Measurements from ENCODE around the gene SUFU.

SUFU gene

GRCh38 chr10:102619281-102619981, 115.7 kb downstream of the SUFU start:
- DNase-seq (ENCODE audit: low spot score), result no peak

DNA sequence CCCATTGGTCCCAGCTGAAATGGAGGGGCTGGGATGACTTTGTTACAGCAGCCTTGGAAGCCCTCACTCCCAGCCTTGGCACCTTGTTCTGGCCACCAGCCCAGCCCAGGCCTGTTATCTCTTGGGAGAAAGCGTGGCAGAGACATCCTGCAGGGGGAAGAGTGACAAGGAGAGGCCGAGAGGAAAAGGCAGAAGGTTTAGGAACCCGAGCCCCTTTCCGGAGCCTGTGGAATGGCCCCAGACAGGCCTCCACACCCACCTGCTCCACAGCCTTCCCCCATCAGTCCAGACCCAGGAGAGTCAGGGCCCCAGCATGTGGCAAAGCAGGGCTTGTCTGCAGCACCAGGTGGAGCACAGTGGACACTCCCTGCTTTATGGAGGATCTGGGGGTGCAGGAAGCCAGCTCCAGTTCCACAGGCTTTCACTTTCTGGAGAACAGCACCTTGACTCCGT, 116.4 kb downstream of the SUFU start:
- no peak for DNase-seq (ENCODE audit: low spot score)

GRCh38 chr10:102620591-102621442, 117.0 kb downstream of the SUFU start:
- no peak for DNase-seq (ENCODE audit: low spot score)

DNA sequence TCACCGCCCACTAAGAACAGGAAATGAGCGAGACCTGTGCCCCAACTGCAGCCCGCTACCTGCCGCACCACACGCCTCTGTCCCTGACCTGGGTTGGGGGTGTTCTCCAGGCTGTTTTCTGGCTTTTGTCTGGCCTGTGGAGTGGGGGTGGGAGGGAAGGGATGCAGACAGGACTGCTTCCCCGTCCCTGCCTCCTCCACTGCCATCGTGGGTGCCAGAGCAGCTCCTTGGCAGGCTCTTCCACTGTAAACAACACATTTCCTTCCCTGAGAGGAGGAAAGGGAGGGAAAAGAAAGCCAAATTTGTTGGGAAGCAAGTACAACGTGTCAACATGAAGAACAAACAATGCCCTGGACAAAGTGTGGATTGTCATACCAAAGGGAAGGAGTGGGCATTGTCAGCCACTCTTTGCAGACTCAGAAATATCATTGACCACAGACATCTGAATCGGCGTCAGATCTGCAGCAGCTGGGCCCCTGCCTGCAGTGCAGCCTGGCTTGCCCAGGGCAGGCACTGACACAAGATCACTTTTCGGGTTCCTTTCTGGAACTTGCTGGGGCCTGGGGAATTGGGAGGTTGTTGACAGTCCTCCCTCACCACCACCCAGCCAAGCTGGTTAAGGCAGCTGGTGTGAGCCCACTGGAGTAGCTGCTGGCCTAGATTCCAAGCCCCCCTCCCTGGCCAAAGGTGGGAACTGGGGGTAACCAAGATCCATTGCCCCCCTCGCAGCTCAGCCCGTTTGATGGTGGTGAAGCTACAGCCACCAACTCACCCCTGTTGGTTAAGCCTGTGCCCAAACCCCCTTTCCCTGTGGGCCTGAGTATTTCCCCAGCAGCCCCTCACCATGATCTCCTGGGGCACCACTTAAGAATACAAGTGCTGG, 117.9 kb downstream of the SUFU start:
- no peak for DNase-seq (ENCODE audit: low spot score)

DNA sequence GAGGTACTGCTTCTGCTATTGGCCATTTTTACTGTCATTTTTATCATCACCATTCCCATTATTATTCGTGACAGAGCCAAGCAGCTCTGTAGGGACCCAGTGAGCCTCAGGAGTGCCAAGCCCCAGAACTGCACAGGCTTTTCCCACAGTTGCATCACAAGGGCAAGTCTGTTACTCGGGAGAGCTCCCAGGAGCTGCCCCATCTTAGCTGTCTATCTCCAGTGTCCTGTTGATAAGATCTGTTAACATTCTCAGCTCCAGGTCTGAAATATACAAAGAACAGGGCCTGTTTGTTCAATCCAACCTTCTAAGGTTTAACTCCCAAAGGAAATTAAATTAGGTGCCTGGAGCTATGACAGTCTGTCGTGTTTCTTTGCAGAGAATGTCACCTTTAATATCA, 120.3 kb downstream of the SUFU start:
- DNase-seq (ENCODE audit: low spot score), result no peak

- DNase-seq (ENCODE audit: low spot score), result no peak
Observed at GRCh38 chr10:102624751-102625645, 121.2 kb downstream of the SUFU start.

DNA sequence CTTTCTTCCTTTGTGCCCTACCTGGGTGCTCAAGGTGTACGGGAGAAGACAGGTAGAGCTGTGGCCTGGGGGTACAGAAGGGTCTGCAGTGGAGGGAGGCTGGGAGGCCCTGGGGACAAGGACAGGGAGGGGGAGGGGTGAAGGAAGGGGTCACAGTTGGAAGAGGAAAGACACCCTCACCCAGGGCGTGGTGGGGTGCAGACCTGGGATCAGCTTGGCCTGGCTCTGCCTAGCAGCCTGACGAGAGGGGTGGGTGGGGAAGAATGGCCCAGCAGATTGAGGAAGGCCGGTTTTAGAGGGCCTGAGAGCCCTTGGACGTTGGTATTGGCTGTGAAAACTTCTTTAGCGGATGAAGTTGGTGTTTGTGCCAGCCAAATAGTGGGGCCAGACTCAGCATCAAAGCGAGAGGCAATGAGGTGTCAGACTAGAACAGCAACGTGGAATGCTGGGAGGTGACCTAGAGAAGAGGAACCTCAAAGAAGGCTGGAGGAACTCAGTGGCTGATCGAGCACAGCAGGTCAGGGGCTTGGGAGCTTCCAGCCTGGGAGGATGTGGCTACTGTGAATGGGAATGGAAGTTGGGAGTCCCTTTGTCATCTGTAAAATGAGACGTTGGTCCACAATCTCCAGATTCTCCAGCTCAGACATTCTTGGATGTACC, 122.4 kb downstream of the SUFU start:
- DNase-seq (ENCODE audit: low spot score), result no peak

DNA sequence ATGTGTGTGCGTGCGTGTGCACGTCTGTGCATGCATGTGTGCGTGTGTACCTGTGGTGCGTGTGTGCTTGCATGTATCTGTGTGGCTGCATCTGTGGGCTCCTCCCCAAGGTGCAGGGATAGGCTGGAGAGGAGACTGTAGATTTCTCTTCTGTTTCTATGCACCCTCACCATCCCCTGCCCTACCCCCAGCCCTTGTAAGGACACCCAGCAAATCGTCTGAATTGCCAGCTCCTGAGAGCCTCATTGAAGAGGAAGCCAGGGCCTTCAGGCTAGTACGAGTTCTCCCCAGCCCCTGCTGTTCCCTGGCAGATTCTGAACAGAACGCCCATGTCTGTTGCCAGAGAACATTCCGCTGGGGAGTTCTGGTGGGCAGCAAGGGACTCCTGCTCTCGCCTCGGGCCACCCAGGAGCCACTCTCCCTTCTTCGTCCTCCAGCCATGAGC, 123.5 kb downstream of the SUFU start:
- no peak for DNase-seq (ENCODE audit: low spot score)

- no peak for DNase-seq (ENCODE audit: low spot score)
Observed at GRCh38 chr10:102627736-102628293, 124.0 kb downstream of the SUFU start.

- no peak for DNase-seq (ENCODE audit: low spot score)
Observed at GRCh38 chr10:102628451-102628911, 124.7 kb downstream of the SUFU start.

GRCh38 chr10:102629661-102630614, 126.2 kb downstream of the SUFU start:
- no peak for DNase-seq (ENCODE audit: low spot score)

GRCh38 chr10:102630663-102631062, 126.9 kb downstream of the SUFU start:
- no peak for DNase-seq (ENCODE audit: low spot score)

GRCh38 chr10:102631525-102632393, 128.0 kb downstream of the SUFU start:
- no peak for DNase-seq (ENCODE audit: low spot score)

- no peak for DNase-seq (ENCODE audit: low spot score)
Observed at GRCh38 chr10:102632394-102633111, 128.8 kb downstream of the SUFU start.

- DNase-seq (ENCODE audit: low spot score), result peak; percentile 90
Observed at GRCh38 chr10:102633287-102633686, 129.5 kb downstream of the SUFU start.

- no peak for DNase-seq (ENCODE audit: low spot score)
Observed at GRCh38 chr10:102633848-102634247, 130.1 kb downstream of the SUFU start.

- DNase-seq (ENCODE audit: low spot score), result no peak
Observed at GRCh38 chr10:102634686-102635085, 130.9 kb downstream of the SUFU start.
